Hematopoietic multipotent progenitor cell treated with erythropoietin and hydrocortisone succinate and interleukin-3 and kit ligand, for 6 days (in vitro differentiated cells): Measurements from ENCODE around the gene CACNB2.

Experiments
- DNase-seq: peaks from one replicate; pipeline ENCODE4 v3.0.0-alpha.2; 2015

The CACNB2 gene

GRCh38 chr10:18297659-18298058 is 157.4 kb downstream of the CACNB2 start:
- no peak for DNase-seq

- no peak for DNase-seq
Observed at GRCh38 chr10:18298256-18298655, 158.0 kb downstream of the CACNB2 start.

- peak; percentile 55 for DNase-seq
Observed at GRCh38 chr10:18303851-18304801, 163.9 kb downstream of the CACNB2 start.

- DNase-seq = peak; percentile 7
Observed at GRCh38 chr10:18306031-18306430, 165.8 kb downstream of the CACNB2 start.

GRCh38 chr10:18308600-18308999 is 168.4 kb downstream of the CACNB2 start:
- no peak for DNase-seq

GRCh38 chr10:18310761-18311160 is 170.5 kb downstream of the CACNB2 start:
- DNase-seq = no peak

GRCh38 chr10:18312374-18313139 is 172.3 kb downstream of the CACNB2 start:
- DNase-seq = peak; percentile 73

GRCh38 chr10:18313140-18313530 is 172.9 kb downstream of the CACNB2 start:
- DNase-seq = no peak

- no peak for DNase-seq
Observed at GRCh38 chr10:18313626-18314025, 173.4 kb downstream of the CACNB2 start.

GRCh38 chr10:18319628-18320027 is 179.4 kb downstream of the CACNB2 start:
- no peak for DNase-seq

GRCh38 chr10:18321371-18321770 is 181.1 kb downstream of the CACNB2 start:
- DNase-seq = no peak

- no peak for DNase-seq
Observed at GRCh38 chr10:18323916-18324315, 183.7 kb downstream of the CACNB2 start.

GRCh38 chr10:18325410-18325809 is 185.2 kb downstream of the CACNB2 start:
- DNase-seq = no peak

- no peak for DNase-seq
Observed at GRCh38 chr10:18325889-18326531, 185.8 kb downstream of the CACNB2 start.

GRCh38 chr10:18328941-18329340 is 188.7 kb downstream of the CACNB2 start:
- no peak for DNase-seq

- DNase-seq = peak; percentile 3
Observed at GRCh38 chr10:18332048-18332447, 191.8 kb downstream of the CACNB2 start.

GRCh38 chr10:18332484-18332883 is 192.3 kb downstream of the CACNB2 start:
- DNase-seq = no peak

GRCh38 chr10:18333621-18334020 is 193.4 kb downstream of the CACNB2 start:
- no peak for DNase-seq

- no peak for DNase-seq
Observed at GRCh38 chr10:18334116-18334867, 194.1 kb downstream of the CACNB2 start.

GRCh38 chr10:18340496-18341051 is 200.3 kb downstream of the CACNB2 start:
- DNase-seq = no peak

GRCh38 chr10:18341055-18341454 is 200.8 kb downstream of the CACNB2 start:
- DNase-seq = no peak

- no peak for DNase-seq
Observed at GRCh38 chr10:18343573-18343972, 203.3 kb downstream of the CACNB2 start.
